NT2/D1 (cell line): ENCODE measurements around the gene SUDS3.

Source experiments
- SUZ12 ChIP-seq: IDR thresholded peaks from 2 replicates; pipeline ENCODE4 v1.6.1; 2011; ENCODE audit not compliant: insufficient read length, insufficient read depth; ENCODE audit errors: extremely low read depth
- YY1 ChIP-seq: IDR thresholded peaks from 2 replicates; pipeline ENCODE4 v1.6.1; 2011; ENCODE audit not compliant: insufficient read length, insufficient read depth

- TF ChIP-seq SUZ12, result no peak
- no peak for TF ChIP-seq YY1
These were observed 89.4 kb downstream of the SUDS3 start for GRCh38 chr12:118465706-118466105.
